ENCODE results near the gene TMEM187.

DNA sequence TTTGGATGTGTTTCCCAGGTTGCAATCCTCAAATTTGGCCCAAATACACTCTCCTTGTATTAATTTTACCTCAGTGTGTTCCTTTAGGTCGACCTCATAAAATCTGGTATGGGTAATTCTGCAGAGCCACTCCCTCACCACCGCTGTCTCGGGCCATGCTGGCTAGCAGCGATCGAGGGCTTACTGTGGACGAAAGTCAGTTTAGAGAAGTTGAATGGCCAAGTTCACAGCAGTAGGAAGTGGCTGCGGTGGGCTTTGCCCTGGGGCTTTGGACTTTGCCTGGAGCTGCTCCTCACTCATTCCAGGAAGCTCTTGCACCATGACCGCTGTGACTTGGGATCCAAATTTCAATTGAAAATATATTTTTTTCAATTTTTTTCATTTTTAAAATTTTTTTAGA, 19.6 kb downstream of the TMEM187 start:
- TF ChIP-seq CTCF (IDR thresholded peaks at IDR 0.05): no peak
- no peak for TF ChIP-seq POLR2A (IDR thresholded peaks at IDR 0.05)

Data from adrenal gland (tissue), 5 donors.